ENCODE results near the gene NRIP3. TPM values are rescaled to one million over a fixed set of nuclear protein-coding genes. Genes with fewer than 3 reads are reported as not detected.
"Not testable (repeated sequence)": the region's sequence is repeated elsewhere in the genome, so short reads cannot be mapped to it uniquely, and the experiment has no call there.

Gene NRIP3
- total RNA-seq, 1 donor: 6.2 TPM

DNA sequence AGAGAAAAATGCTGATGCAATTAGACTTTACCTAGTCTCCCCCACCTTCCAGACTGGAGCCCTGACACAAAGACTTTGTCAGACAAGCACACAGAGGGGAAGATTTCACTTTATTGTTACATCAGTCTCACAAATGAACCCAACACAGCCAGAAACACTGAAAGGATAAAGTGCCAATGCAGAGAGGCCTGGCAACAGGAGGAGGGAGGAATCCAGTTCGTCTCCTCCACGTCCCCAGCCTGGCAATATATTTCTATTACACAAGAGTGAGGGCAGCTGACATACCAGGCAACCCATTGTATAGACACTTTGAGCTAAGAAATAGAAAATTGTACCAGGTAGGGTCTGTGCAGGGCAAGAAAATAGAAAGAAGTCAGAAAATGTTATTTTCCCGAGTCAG is 23.3 kb downstream of the NRIP3 start:
- H3K4me3 ChIP-seq (ENCODE audit: insufficient read depth, low read length): no peak overlapping the region
- no peaks in the 10 kb centered on the region for H4K20me1 ChIP-seq (ENCODE audit: insufficient read depth, low read length)
- no peaks in the 10 kb centered on the region for H3K9me3 ChIP-seq (ENCODE audit: low read depth, low read length)
- no peaks in the 10 kb centered on the region for H3K4me1 ChIP-seq (ENCODE audit: insufficient read depth, low read length)
- TF ChIP-seq, protein P1, sequence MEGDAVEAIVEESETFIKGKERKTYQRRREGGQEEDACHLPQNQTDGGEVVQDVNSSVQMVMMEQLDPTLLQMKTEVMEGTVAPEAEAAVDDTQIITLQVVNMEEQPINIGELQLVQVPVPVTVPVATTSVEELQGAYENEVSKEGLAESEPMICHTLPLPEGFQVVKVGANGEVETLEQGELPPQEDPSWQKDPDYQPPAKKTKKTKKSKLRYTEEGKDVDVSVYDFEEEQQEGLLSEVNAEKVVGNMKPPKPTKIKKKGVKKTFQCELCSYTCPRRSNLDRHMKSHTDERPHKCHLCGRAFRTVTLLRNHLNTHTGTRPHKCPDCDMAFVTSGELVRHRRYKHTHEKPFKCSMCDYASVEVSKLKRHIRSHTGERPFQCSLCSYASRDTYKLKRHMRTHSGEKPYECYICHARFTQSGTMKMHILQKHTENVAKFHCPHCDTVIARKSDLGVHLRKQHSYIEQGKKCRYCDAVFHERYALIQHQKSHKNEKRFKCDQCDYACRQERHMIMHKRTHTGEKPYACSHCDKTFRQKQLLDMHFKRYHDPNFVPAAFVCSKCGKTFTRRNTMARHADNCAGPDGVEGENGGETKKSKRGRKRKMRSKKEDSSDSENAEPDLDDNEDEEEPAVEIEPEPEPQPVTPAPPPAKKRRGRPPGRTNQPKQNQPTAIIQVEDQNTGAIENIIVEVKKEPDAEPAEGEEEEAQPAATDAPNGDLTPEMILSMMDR (IDR thresholded peaks at IDR 0.05; ENCODE audit: extremely low read depth, low read depth, low read length): no peak
- no peak overlapping the region for H2AFZ ChIP-seq (ENCODE audit: low read length)
- DNase-seq (ENCODE audit: insufficient read length, low spot score, missing footprints): no peak
- no peaks in the 10 kb centered on the region for H3K27me3 ChIP-seq (ENCODE audit: insufficient read depth, low read length)
- H3K79me2 ChIP-seq (ENCODE audit: insufficient read depth, low read length): no peaks in the 10 kb centered on the region
- H3K4me2 ChIP-seq (ENCODE audit: insufficient read depth, low read length): no peak overlapping the region
- no peaks in the 10 kb centered on the region for H3K36me3 ChIP-seq (ENCODE audit: insufficient read depth, low read length)
- no peak overlapping the region for H3K27ac ChIP-seq (ENCODE audit: low read depth, low read length)

DNA sequence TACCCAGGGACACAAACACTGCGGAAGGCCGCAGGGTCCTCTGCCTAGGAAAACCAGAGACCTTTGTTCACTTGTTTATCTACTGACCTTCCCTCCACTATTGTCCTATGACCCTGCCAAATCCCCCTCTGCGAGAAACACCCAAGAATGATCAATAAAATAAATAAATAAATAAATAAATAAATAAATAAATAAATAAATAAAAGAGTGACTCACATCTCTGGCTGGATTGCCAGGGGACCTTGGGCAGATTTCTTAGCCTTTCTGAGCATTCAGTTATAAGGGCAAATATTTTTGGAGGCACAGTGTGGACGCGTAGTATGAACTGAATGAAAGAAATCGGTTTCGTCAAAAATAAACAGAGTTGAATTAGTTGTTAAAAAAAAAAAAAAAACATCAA is 24.4 kb downstream of the NRIP3 start:
- H2AFZ ChIP-seq (ENCODE audit: low read length); H4K20me1 ChIP-seq (ENCODE audit: insufficient read depth, low read length); H3K27ac ChIP-seq (ENCODE audit: low read depth, low read length); H3K36me3 ChIP-seq (ENCODE audit: insufficient read depth, low read length); H3K4me1 ChIP-seq (ENCODE audit: insufficient read depth, low read length); H3K9me3 ChIP-seq (ENCODE audit: low read depth, low read length); H3K4me2 ChIP-seq (ENCODE audit: insufficient read depth, low read length); H3K27me3 ChIP-seq (ENCODE audit: insufficient read depth, low read length); H3K79me2 ChIP-seq (ENCODE audit: insufficient read depth, low read length); H3K4me3 ChIP-seq (ENCODE audit: insufficient read depth, low read length); DNase-seq (ENCODE audit: insufficient read length, low spot score, missing footprints): not testable (repeated sequence)

DNA sequence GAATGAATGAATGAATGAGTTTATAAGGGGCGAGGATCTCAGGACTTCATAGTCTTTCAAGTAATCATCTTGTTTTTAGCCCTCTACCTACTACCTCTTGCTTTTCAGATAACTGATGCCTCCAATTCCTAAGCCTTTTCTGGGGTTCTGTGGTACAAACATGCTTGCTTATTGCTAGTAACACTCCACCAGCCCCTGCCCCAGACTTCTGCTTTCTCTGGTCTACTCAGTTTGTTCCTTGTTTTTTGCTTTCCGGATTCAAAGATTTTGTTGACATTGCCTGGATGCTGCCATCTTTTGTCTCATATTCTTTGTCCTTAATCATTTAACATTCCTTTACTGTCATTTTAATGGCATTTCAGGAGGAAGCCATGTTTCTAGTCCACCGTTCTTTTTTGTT is 30.7 kb downstream of the NRIP3 start:
- Histone ChIP-seq H3K79me2 (ENCODE audit: insufficient read depth, low read length) (no peaks in the 10 kb centered on the region), H3K9me3 (ENCODE audit: low read depth, low read length) (no peaks in the 10 kb centered on the region), H2AFZ (ENCODE audit: low read length) (no peak overlapping the region), H3K4me2 (ENCODE audit: insufficient read depth, low read length) (no peak overlapping the region), H3K36me3 (ENCODE audit: insufficient read depth, low read length) (no peaks in the 10 kb centered on the region), H4K20me1 (ENCODE audit: insufficient read depth, low read length) (no peaks in the 10 kb centered on the region), H3K4me1 (ENCODE audit: insufficient read depth, low read length) (no peaks in the 10 kb centered on the region), H3K27me3 (ENCODE audit: insufficient read depth, low read length) (no peaks in the 10 kb centered on the region), H3K27ac (ENCODE audit: low read depth, low read length) (no peak overlapping the region), H3K4me3 (ENCODE audit: insufficient read depth, low read length) (no peak overlapping the region)
- TF ChIP-seq, protein P1 (IDR thresholded peaks at IDR 0.05; ENCODE audit: extremely low read depth, low read depth, low read length): no peak
- no peak for DNase-seq (ENCODE audit: insufficient read length, low spot score, missing footprints)

DNA sequence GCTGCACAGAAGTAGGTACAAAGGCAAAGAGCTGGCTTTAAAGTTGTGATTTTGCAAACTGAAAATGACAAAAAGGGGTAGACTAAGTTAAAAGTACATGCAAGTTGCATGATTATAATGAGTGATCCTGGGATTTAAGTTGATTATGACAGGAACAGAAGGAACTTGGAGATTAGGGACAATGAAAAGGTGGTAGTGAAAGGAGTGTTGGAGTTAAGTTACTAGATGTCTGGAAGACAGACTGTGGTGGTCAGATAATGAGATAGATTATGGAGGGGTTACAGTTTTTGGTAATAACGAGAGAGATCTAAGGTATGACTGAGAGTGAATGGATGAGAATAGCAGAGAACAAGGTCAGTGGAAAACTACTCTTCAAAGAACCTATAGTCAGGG is 31.9 kb downstream of the NRIP3 start:
- no peak overlapping the region for H3K27ac ChIP-seq (ENCODE audit: low read depth, low read length)
- TF ChIP-seq, protein P1 (IDR thresholded peaks at IDR 0.05; ENCODE audit: extremely low read depth, low read depth, low read length): no peak
- no peaks in the 10 kb centered on the region for H3K9me3 ChIP-seq (ENCODE audit: low read depth, low read length)
- no peak overlapping the region for H2AFZ ChIP-seq (ENCODE audit: low read length)
- no peak overlapping the region for H3K4me3 ChIP-seq (ENCODE audit: insufficient read depth, low read length)
- H3K4me2 ChIP-seq (ENCODE audit: insufficient read depth, low read length): no peak overlapping the region
- no peaks in the 10 kb centered on the region for H3K27me3 ChIP-seq (ENCODE audit: insufficient read depth, low read length)
- H3K36me3 ChIP-seq (ENCODE audit: insufficient read depth, low read length): no peaks in the 10 kb centered on the region
- no peaks in the 10 kb centered on the region for H3K79me2 ChIP-seq (ENCODE audit: insufficient read depth, low read length)
- no peak for DNase-seq (ENCODE audit: insufficient read length, low spot score, missing footprints)
- no peaks in the 10 kb centered on the region for H4K20me1 ChIP-seq (ENCODE audit: insufficient read depth, low read length)
- H3K4me1 ChIP-seq (ENCODE audit: insufficient read depth, low read length): no peaks in the 10 kb centered on the region
